Stimulated activated CD8-positive, alpha-beta memory T cell treated with anti-CD3 and anti-CD28 coated beads, Interleukin-7, amount 100 ng/mL, for 48 hours (primary cell): ENCODE results near the gene CTNNA2.

Experiments
- DNase-seq, 2 donors: peaks; one replicate each; pipeline ENCODE4 v3.0.0-alpha.2; 2020; ENCODE audit warnings: low read depth in 1 of 2; ENCODE audit errors: extremely low read depth in 1 of 2

The CTNNA2 gene

GRCh38 chr2:79971807-79972206 is 459.0 kb downstream of the CTNNA2 start:
- no peak for DNase-seq

- DNase-seq = no peak
Observed at GRCh38 chr2:79972661-79973060, 459.8 kb downstream of the CTNNA2 start.

GRCh38 chr2:79975791-79976565 is 463.1 kb downstream of the CTNNA2 start:
- DNase-seq = no peak

GRCh38 chr2:79977792-79978191 is 464.9 kb downstream of the CTNNA2 start:
- no peak for DNase-seq

- DNase-seq = no peak
Observed at GRCh38 chr2:79980116-79980515, 467.3 kb downstream of the CTNNA2 start.

GRCh38 chr2:79980816-79981215 is 468.0 kb downstream of the CTNNA2 start:
- DNase-seq = no peak

GRCh38 chr2:79981316-79981715 is 468.5 kb downstream of the CTNNA2 start:
- no peak for DNase-seq

GRCh38 chr2:79982445-79982844 is 469.6 kb downstream of the CTNNA2 start:
- no peak for DNase-seq

GRCh38 chr2:79984476-79984875 is 471.6 kb downstream of the CTNNA2 start:
- no peak for DNase-seq

GRCh38 chr2:79985145-79985544 is 472.3 kb downstream of the CTNNA2 start:
- no peak for DNase-seq

- DNase-seq = no peak
Observed at GRCh38 chr2:79985571-79985970, 472.7 kb downstream of the CTNNA2 start.

GRCh38 chr2:79993144-79993543 is 480.3 kb downstream of the CTNNA2 start:
- DNase-seq = no peak

GRCh38 chr2:79994161-79994560 is 481.3 kb downstream of the CTNNA2 start:
- DNase-seq = no peak

- no peak for DNase-seq
Observed at GRCh38 chr2:79994965-79995364, 482.1 kb downstream of the CTNNA2 start.

GRCh38 chr2:79996709-79997108 is 483.9 kb downstream of the CTNNA2 start:
- no peak for DNase-seq

GRCh38 chr2:80001701-80002101 is 488.9 kb downstream of the CTNNA2 start:
- no peak for DNase-seq

- no peak for DNase-seq
Observed at GRCh38 chr2:80002112-80002511, 489.3 kb downstream of the CTNNA2 start.

- no peak for DNase-seq
Observed at GRCh38 chr2:80002568-80003157, 489.8 kb downstream of the CTNNA2 start.

GRCh38 chr2:80007777-80008503 is 495.1 kb downstream of the CTNNA2 start:
- DNase-seq = no peak

GRCh38 chr2:80008596-80008995 is 495.7 kb downstream of the CTNNA2 start:
- DNase-seq = no peak

GRCh38 chr2:80009211-80009610 is 496.4 kb downstream of the CTNNA2 start:
- no peak for DNase-seq

- no peak for DNase-seq
Observed at GRCh38 chr2:80012061-80012460, 499.2 kb downstream of the CTNNA2 start.
